HepG2 (cell line): ENCODE measurements around the gene CADM2.

Source experiments
- CBX1 ChIP-seq: IDR thresholded peaks from one replicate; pipeline ENCODE4 v1.6.1; 2016; ENCODE audit warnings: antibody characterized with exemption, low read depth
- CC2D1A ChIP-seq: sonication (generic); formaldehyde crosslinking; IDR thresholded peaks from 2 replicates; pipeline ENCODE4 v1.8.1; 2023; ENCODE audit warnings: mild to moderate bottlenecking, missing genetic modification reagents
- CTCF ChIP-seq: sonication (generic); formaldehyde crosslinking; IDR thresholded peaks from 2 replicates; pipeline ENCODE4 v1.5.0; 2020; ENCODE audit warnings: mild to moderate bottlenecking, missing genetic modification reagents, moderate library complexity
- ELK4 ChIP-seq: sonication (generic); formaldehyde crosslinking; IDR thresholded peaks from 2 replicates; pipeline ENCODE4 v1.9.0; 2021; ENCODE audit warnings: missing genetic modification reagents, borderline replicate concordance
- MYC ChIP-seq: sonication (generic); formaldehyde crosslinking; IDR thresholded peaks from 2 replicates; pipeline ENCODE4 v1.9.0; 2021; ENCODE audit warnings: missing genetic modification reagents, borderline replicate concordance
- NFRKB ChIP-seq: fragments of 450-650 bp; IDR thresholded peaks from 2 replicates; pipeline ENCODE4 v1.6.1; 2017
- PCBP2 ChIP-seq: fragments of 200-400 bp; formaldehyde crosslinking; optimal IDR thresholded peaks from 2 replicates; pipeline ENCODE3; 2018; ENCODE audit warnings: low read length, low read depth; ENCODE audit not compliant: poor library complexity, severe bottlenecking
- RFX3 ChIP-seq: IDR thresholded peaks from 2 replicates; pipeline ENCODE4 v1.6.1; 2016; ENCODE audit warnings: missing biosample characterization, missing genetic modification reagents
- YY1 ChIP-seq: IDR thresholded peaks from 2 replicates; pipeline ENCODE4 v1.6.1; 2011; ENCODE audit warnings: low read length, low read depth, moderate library complexity, mild to moderate bottlenecking; ENCODE audit not compliant: insufficient read depth, insufficient replicate concordance
- ZBTB10 ChIP-seq: sonication (generic); formaldehyde crosslinking; IDR thresholded peaks from 2 replicates; pipeline ENCODE4 v1.4.0; 2020; ENCODE audit warnings: missing genetic modification reagents, borderline replicate concordance
- ZFP36 ChIP-seq: fragments of 150-350 bp; IDR thresholded peaks from 2 replicates; pipeline ENCODE4 v1.6.1; 2018; ENCODE audit warnings: borderline replicate concordance, low read length, low read depth; ENCODE audit not compliant: partially characterized antibody
- ZNF644 ChIP-seq: IDR thresholded peaks from 2 replicates; pipeline ENCODE4 v1.6.1; 2016; ENCODE audit warnings: low read depth
- ZNF781 ChIP-seq: sonication (generic); formaldehyde crosslinking; IDR thresholded peaks from 2 replicates; pipeline ENCODE4 v1.5.1; 2020; ENCODE audit warnings: borderline replicate concordance, mild to moderate bottlenecking, missing genetic modification reagents; ENCODE audit errors: not compliant biosample characterization
- TF ChIP-seq, protein P1 (sequence below), 2 experiments: sonication (generic) in 1 of 2; formaldehyde crosslinking in 1 of 2; IDR thresholded peaks; 2 replicates each; pipeline versions ENCODE4 v1.4.0 to v1.6.1; 2016 to 2020; ENCODE audit warnings: borderline replicate concordance in 1 of 2, low read depth in 1 of 2, mild to moderate bottlenecking in 1 of 2, missing genetic modification reagents in 1 of 2

DNA sequence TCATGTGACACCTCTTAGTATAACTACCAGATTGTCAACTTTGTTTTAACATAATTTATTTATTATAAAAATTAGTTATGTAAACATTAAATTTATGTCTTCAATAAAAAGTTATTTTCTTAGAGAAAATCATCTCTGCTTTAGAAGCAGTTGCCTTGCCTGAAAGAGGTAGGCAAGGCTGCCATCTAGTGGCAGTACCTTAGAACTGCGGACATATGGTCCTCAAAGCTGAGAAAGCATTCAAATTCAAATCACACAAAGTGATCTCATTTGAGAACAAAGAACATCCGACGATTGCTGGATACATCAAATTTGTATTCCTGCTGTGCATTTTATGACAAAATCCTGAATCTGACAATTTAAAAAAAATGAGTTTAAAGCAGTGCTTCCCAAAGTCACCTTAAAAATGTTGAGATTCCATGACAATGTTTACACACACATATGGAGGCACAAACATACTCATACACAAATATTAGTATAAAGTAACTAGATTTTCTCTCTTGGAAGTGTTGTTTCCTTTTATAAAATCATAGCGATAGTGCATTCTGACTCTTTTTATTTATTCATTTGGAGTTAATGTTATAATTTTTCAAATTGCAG lies 617.4 kb downstream of the CADM2 start:
- TF ChIP-seq CTCF (CRISPR knock-in tag) (peak; percentile 77), ZNF644 (CRISPR knock-in tag) (no peak), ZFP36 (no peak), MYC (CRISPR knock-in tag) (no peak), PCBP2 (no peak), CC2D1A (CRISPR knock-in tag) (no peak), ELK4 (CRISPR knock-in tag) (no peak), YY1 (no peak), ZNF781 (CRISPR knock-in tag) (no peak), RFX3 (no peak), CBX1 (no peak), NFRKB (no peak), ZBTB10 (CRISPR knock-in tag) (no peak)
- TF ChIP-seq, protein P1, sequence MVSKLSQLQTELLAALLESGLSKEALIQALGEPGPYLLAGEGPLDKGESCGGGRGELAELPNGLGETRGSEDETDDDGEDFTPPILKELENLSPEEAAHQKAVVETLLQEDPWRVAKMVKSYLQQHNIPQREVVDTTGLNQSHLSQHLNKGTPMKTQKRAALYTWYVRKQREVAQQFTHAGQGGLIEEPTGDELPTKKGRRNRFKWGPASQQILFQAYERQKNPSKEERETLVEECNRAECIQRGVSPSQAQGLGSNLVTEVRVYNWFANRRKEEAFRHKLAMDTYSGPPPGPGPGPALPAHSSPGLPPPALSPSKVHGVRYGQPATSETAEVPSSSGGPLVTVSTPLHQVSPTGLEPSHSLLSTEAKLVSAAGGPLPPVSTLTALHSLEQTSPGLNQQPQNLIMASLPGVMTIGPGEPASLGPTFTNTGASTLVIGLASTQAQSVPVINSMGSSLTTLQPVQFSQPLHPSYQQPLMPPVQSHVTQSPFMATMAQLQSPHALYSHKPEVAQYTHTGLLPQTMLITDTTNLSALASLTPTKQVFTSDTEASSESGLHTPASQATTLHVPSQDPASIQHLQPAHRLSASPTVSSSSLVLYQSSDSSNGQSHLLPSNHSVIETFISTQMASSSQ (IDR thresholded peaks at IDR 0.05; ENCODE audit: low read depth): no peak
- TF ChIP-seq, protein P1 (CRISPR knock-in tag; IDR thresholded peaks at IDR 0.05; ENCODE audit: borderline replicate concordance): no peak
